Aorta (tissue), 5 donors: Measurements from ENCODE around the gene SLC22A7. TPM values are rescaled to one million over a fixed set of nuclear protein-coding genes. Genes with fewer than 3 reads are reported as not detected.

Experiments used
- ATAC-seq: fragments of 200-7000 bp; cut with Tn5 transposase; one replicate; pipeline ENCODE4 v1.9.1; 2022; ENCODE audit warnings: moderate library complexity; ENCODE audit not compliant: low FRiP score
- DNase-seq, 2 donors: peaks; one replicate each; pipeline ENCODE4 v3.0.0-alpha.2; 2020
- H3K27ac ChIP-seq, 2 donors: one replicate each; pipeline ENCODE4 v1.5.1; 2013; ENCODE audit warnings: low read length in 2 of 2, mild to moderate bottlenecking in 2 of 2, moderate library complexity in 2 of 2, control low read depth in 1 of 2, inconsistent platforms in 1 of 2, low read depth in 1 of 2
- H3K27me3 ChIP-seq, 2 donors: one replicate each; pipeline ENCODE4 v1.6.1; 2013; ENCODE audit warnings: control low read depth in 1 of 2, low read length in 1 of 2, mild to moderate bottlenecking in 1 of 2, moderate library complexity in 1 of 2; ENCODE audit not compliant: insufficient read depth in 2 of 2, control insufficient read depth in 1 of 2
- H3K36me3 ChIP-seq, 2 donors: one replicate each; pipeline ENCODE4 v1.6.1; 2013; ENCODE audit warnings: control low read depth in 1 of 2, low read length in 1 of 2, mild to moderate bottlenecking in 1 of 2; ENCODE audit not compliant: insufficient read depth in 2 of 2, control insufficient read depth in 1 of 2
- H3K4me1 ChIP-seq, 2 donors: one replicate each; pipeline ENCODE4 v1.6.1; 2013; ENCODE audit warnings: low read length in 2 of 2, control low read depth in 1 of 2, mild to moderate bottlenecking in 1 of 2, moderate library complexity in 1 of 2; ENCODE audit not compliant: insufficient read depth in 2 of 2, control insufficient read depth in 1 of 2
- H3K4me3 ChIP-seq, 2 donors: one replicate each; pipeline ENCODE4 v1.5.1; 2013; ENCODE audit warnings: low read length in 2 of 2, control low read depth in 1 of 2, mild to moderate bottlenecking in 1 of 2
- H3K9me3 ChIP-seq: one replicate; pipeline ENCODE4 v1.6.1; 2013; ENCODE audit warnings: mild to moderate bottlenecking, low read length; ENCODE audit not compliant: control insufficient read depth
- WGBS, 2 donors: extraction: QIAGEN DNeasy Blood & Tissue Kit; methylation state at CpG; one replicate each; pipeline ENCODE4 v1.1.7; 2013; 5-methylcytosine and 5-hydroxymethylcytosine counted together
- intact Hi-C, 2 donors: fragments of 100-400 bp; cut with DNase I; formaldehyde crosslinking; loops; one replicate each; pipeline versions ENCODE4 v1.14.2 to v1.15.0; 2022
- polyA plus RNA-seq, 2 donors: library from polyadenylated mRNA; stranded (reverse); fragments of 200-250 nt; gene quantifications; one replicate each; pipeline ENCODE4 v1.2.3, GENCODE V29; 2013
- total RNA-seq, 2 donors: library from RNA; stranded (reverse); fragmentation: NEBNext Ultra II Directional; extraction: Animal tissue kit (Norgen Biotek cat#: 25700); gene quantifications; one replicate each; pipeline ENCODE4 v1.2.1, GENCODE V29; 2021
- donor health status: healthy with polysubstance abuse.
- donor health status: Bipolar disorder and iron deficiency.
- donor health status: DM: no; HTN: no; CAD: no.
- donor health status: DM: no; HTN: no; CAD: no.
- donor health status: DM: yes; HTN: yes; CAD: no.

The SLC22A7 gene
- total and polyA plus RNA-seq, 4 donors = not detected

DNA sequence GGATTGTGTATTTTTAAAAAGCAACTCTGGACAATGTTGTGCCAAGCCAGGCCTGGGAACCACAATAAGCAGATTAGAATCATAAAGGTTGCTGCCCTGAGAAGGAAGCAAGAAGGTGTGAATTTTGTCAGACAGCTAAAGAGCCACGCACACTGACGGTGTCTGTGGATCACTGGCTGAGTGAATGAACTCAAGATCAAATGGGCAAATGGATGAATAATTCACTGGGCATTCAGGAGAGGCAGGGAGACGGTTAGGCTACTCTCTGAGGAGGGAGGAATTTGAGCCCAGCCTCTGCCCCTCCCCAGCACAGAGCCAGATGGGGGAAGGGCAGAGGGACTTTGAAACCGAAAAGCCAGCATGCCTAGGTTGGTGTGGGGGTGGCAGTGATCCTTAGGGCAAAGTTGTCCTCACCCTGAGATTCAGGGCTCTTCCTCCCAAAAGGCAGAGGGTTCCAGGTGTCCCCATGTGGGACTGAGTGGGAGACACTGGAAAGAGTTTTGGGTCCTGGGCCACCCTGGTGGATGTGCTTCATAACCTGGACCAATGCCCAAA, 19.5 kb upstream of the SLC22A7 start:
- intact Hi-C loops = no loop called here
- ATAC-seq (no peak), DNase-seq (no peak)
- WGBS, 2 donors = 52 to 65% methylated on average over 4 of the region's 4 CpGs
- Histone ChIP-seq H3K4me3 (no peak overlapping the region), H3K9me3 (no peaks in the 10 kb centered on the region), H3K27ac (no peak overlapping the region), H3K36me3 (no peaks in the 10 kb centered on the region), H3K4me1 (no peaks in the 10 kb centered on the region), H3K27me3 (no peaks in the 10 kb centered on the region)

DNA sequence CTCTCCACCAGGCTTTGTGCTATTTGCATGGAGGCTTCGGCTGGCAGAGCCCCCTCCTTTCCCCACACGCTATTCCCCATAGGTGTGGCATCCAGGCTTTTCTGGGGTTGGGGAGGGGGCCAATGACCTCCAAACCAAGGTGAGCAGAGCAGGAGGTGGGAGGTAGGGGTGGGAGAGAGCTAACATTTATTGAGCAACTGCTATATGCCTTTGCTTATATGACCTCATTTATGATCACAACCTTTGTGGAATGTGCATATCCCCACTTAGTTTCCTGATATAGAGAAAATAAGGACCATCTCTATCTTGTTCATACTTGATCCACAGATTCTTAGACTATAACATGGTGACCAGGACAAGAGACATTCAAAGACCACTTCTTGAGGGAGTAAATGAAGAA, 17.8 kb upstream of the SLC22A7 start:
- no peaks in the 10 kb centered on the region for H3K36me3 ChIP-seq
- H3K4me3 ChIP-seq = no peak overlapping the region
- ATAC-seq (no peak), DNase-seq (no peak)
- no peaks in the 10 kb centered on the region for H3K4me1 ChIP-seq
- no peaks in the 10 kb centered on the region for H3K9me3 ChIP-seq
- 78 to 83% methylated on average over 2 of the region's 2 CpGs for WGBS, 2 donors
- H3K27me3 ChIP-seq = no peaks in the 10 kb centered on the region
- no peak overlapping the region for H3K27ac ChIP-seq
- intact Hi-C loops = no loop called here

DNA sequence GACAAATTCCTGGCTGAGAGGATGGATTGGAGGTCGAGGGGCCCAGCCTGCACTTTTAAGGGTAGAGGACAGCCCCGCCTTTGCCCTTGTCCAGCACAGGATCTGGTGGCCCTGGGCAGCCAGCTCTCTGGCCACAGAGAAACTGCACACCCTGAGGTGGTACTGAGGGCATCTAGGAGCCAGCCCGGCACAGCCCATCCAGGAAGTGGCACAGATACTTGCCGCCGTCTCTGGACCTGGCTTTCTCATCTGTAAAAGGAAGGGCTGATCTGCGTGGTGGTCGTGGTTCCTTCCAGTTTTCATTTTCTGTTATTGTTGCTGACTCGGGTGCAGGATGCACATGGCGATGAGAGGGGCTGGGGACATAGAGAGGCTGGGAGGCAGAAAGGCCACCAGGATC, 16.0 kb upstream of the SLC22A7 start:
- Histone ChIP-seq H3K9me3 (no peaks in the 10 kb centered on the region), H3K27me3 (no peaks in the 10 kb centered on the region), H3K4me3 (no peak overlapping the region), H3K27ac (no peak overlapping the region), H3K36me3 (no peaks in the 10 kb centered on the region), H3K4me1 (no peaks in the 10 kb centered on the region)
- 79 to 82% methylated on average over 9 of the region's 9 CpGs for WGBS, 2 donors
- ATAC-seq (no peak), DNase-seq (no peak)
- intact Hi-C loops = no loop called here

GRCh38 chr6:43282636-43283513, 15.2 kb upstream of the SLC22A7 start:
- H3K36me3 ChIP-seq = no peaks in the 10 kb centered on the region
- no peaks in the 10 kb centered on the region for H3K9me3 ChIP-seq
- intact Hi-C loops = no loop called here

DNA sequence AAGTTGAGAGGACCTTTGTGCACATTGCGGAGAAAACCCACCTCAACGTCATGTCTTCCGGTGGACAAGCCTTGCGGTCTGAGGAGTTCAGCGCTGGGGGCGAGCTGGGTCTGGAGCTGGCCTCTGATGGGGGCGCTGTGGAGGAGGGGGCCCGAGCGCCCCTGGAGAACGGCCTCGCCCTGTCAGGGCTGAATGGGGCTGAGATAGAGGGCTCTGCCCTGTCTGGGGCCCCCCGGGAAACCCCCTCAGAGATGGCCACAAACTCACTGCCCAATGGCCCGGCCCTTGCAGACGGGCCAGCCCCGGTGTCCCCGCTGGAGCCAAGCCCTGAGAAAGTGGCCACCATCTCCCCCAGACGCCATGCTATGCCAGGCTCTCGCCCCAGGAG, 14.6 kb upstream of the SLC22A7 start:
- H3K36me3 ChIP-seq = no peaks in the 10 kb centered on the region
- ATAC-seq = no peak
- no peaks in the 10 kb centered on the region for H3K4me1 ChIP-seq
- no peak overlapping the region for H3K27ac ChIP-seq
- no peak for DNase-seq
- H3K27me3 ChIP-seq = no peaks in the 10 kb centered on the region
- 92% methylated on average over 18 of the region's 18 CpGs for WGBS, 2 donors
- no peaks in the 10 kb centered on the region for H3K9me3 ChIP-seq
- no peak overlapping the region for H3K4me3 ChIP-seq
- intact Hi-C loops = no loop called here

More at GRCh38 chr6:43282636-43283513, 15.2 kb upstream of the SLC22A7 start:
- Histone ChIP-seq H3K4me1 (no peaks in the 10 kb centered on the region), H3K4me3 (no peak overlapping the region), H3K27ac (no peak overlapping the region), H3K27me3 (no peaks in the 10 kb centered on the region)
- WGBS, 2 donors = 84 to 91% methylated on average over 32 of the region's 32 CpGs
- DNase-seq (no peak), ATAC-seq (no peak)

GRCh38 chr6:43283905-43284304, 14.2 kb upstream of the SLC22A7 start:
- intact Hi-C loops = no loop called here
- no peak for DNase-seq
- ATAC-seq = no peak
- Histone ChIP-seq H3K4me3 (no peak overlapping the region), H3K36me3 (no peaks in the 10 kb centered on the region), H3K4me1 (no peaks in the 10 kb centered on the region), H3K9me3 (no peaks in the 10 kb centered on the region), H3K27me3 (no peaks in the 10 kb centered on the region), H3K27ac (no peak overlapping the region)
- WGBS, 2 donors = 93 to 94% methylated on average over 23 to 27 of the region's 27 CpGs

- ATAC-seq = no peak
- 4% methylated on average over 76 to 83 of the region's 83 CpGs for whole genome bisulfite sequencing, 2 donors
- Histone ChIP-seq H3K9me3 (no peaks in the 10 kb centered on the region), H3K36me3 (no peaks in the 10 kb centered on the region), H3K27me3 (no peaks in the 10 kb centered on the region), H3K4me3 (no peak overlapping the region), H3K4me1 (no peaks in the 10 kb centered on the region), H3K27ac (no peak overlapping the region)
- DNase-seq = no peak
- intact Hi-C loops = no loop called here
These were observed 12.9 kb upstream of the SLC22A7 start for GRCh38 chr6:43284991-43285781.

DNA sequence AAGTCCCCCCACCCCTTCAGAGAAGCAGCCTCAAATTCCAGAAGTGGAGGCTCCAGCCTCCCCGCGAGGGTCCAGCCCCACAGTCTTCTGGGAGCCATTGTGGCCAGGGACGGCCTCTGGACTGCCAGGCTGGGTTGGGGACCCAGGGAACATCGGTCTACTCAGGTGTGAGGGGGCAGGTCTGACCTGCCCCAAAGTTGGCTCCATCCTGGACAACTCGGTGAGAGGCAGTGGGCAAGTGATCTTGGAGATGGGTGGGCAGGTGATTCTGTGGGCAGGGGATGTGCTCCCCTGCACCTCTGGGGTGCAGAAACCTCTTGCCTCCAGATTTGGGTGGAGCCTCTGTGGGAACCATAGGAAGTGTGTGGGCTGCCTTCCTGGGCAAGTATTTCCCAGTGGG, 12.2 kb upstream of the SLC22A7 start:
- H3K9me3 ChIP-seq = no peaks in the 10 kb centered on the region
- WGBS, 2 donors = 76 to 85% methylated on average over 5 of the region's 5 CpGs
- no peaks in the 10 kb centered on the region for H3K4me1 ChIP-seq
- no peak overlapping the region for H3K4me3 ChIP-seq
- no peak overlapping the region for H3K27ac ChIP-seq
- ATAC-seq = no peak
- intact Hi-C loops = no loop called here
- no peaks in the 10 kb centered on the region for H3K36me3 ChIP-seq
- no peak for DNase-seq
- no peaks in the 10 kb centered on the region for H3K27me3 ChIP-seq
